Activated T-cell treated with anti-CD3 and anti-CD28 coated beads for 48 hours (primary cell): Measurements from ENCODE around the gene AIP.
A peak's percentile ranks its signal among the peaks of the same experiment; 100 is the strongest.

Source experiments
- DNase-seq: peaks from one replicate; pipeline ENCODE4 v3.0.0-alpha.2; 2020; ENCODE audit warnings: low read depth

The AIP gene

GRCh38 chr11:67482827-67483798 is at the start of gene AIP:
TSS of gene AIP (plus strand) at chr11:67483026. CDS start at chr11:67483159, 133 bp downstream.
- DNase-seq, result peak; percentile 95

GRCh38 chr11:67433536-67434394 is 49.1 kb upstream of the AIP start:
- DNase-seq, result no peak

- DNase-seq, result no peak
These were observed 48.4 kb upstream of the AIP start for GRCh38 chr11:67434395-67434881.

- no peak for DNase-seq
These were observed 47.6 kb upstream of the AIP start for GRCh38 chr11:67435031-67435726.

- DNase-seq, result no peak
These were observed 46.9 kb upstream of the AIP start for GRCh38 chr11:67435727-67436458.

- DNase-seq, result peak; percentile 75
These were observed 46.3 kb upstream of the AIP start for GRCh38 chr11:67436459-67437081.

- peak; percentile 58 for DNase-seq
These were observed 45.6 kb upstream of the AIP start, which contains the start of gene PTPRCAP for GRCh38 chr11:67437082-67437808. TSS of gene PTPRCAP (minus strand) at chr11:67437682. CDS start at chr11:67437619, 63 bp downstream.

- DNase-seq, result no peak
These were observed 45.0 kb upstream of the AIP start for GRCh38 chr11:67437809-67438157.

- DNase-seq, result peak; percentile 82
These were observed 44.5 kb upstream of the AIP start for GRCh38 chr11:67438158-67438902.

GRCh38 chr11:67439321-67440228 is 43.3 kb upstream of the AIP start:
- no peak for DNase-seq

GRCh38 chr11:67440229-67441097 is 42.4 kb upstream of the AIP start:
- no peak for DNase-seq

GRCh38 chr11:67441098-67441563 is 41.7 kb upstream of the AIP start:
- no peak for DNase-seq

GRCh38 chr11:67441731-67442351 is 41.0 kb upstream of the AIP start:
- no peak for DNase-seq

GRCh38 chr11:67442504-67443404 is 40.1 kb upstream of the AIP start:
- DNase-seq, result no peak

- DNase-seq, result no peak
These were observed 37.3 kb upstream of the AIP start for GRCh38 chr11:67445515-67445914.

- no peak for DNase-seq
These were observed 34.6 kb upstream of the AIP start for GRCh38 chr11:67448220-67448609.
